Keratinocyte (primary cell): ENCODE results near the gene TOMM40. TPM values are rescaled to one million over a fixed set of nuclear protein-coding genes. Genes with fewer than 3 reads are reported as not detected.
A peak's percentile ranks its signal among the peaks of the same experiment; 100 is the strongest.

Source experiments
- DNase-seq: peaks from one replicate; pipeline ENCODE4 v3.0.0-alpha.2; 2011; ENCODE audit warnings: low read depth, missing footprints, low spot score
- FAIRE-seq: peaks from 2 replicates; lab custom pipeline; 2011; peaks lifted over from hg19 to GRCh38; lab: Jason Lieb, UNC
- H2AFZ ChIP-seq: 2 replicates; pipeline ENCODE4 v1.6.0; 2012; ENCODE audit warnings: low read length, control low read depth, inconsistent platforms; ENCODE audit not compliant: control insufficient read depth
- H3K27ac ChIP-seq: 2 replicates; pipeline ENCODE4 v1.5.1; 2011; ENCODE audit warnings: low read length; ENCODE audit not compliant: control insufficient read depth, insufficient read depth
- H3K27me3 ChIP-seq: 3 replicates; pipeline ENCODE4 v1.6.0; 2011; ENCODE audit warnings: low read length; ENCODE audit not compliant: control insufficient read depth, insufficient read depth; ENCODE audit errors: extremely low read depth
- H3K36me3 ChIP-seq, 2 experiments: 2 replicates in 1 of 2; 3 replicates in 1 of 2; pipeline ENCODE4 v1.5.1; 2011; ENCODE audit warnings: low read length in 2 of 2, mild to moderate bottlenecking in 1 of 2; ENCODE audit not compliant: control insufficient read depth in 2 of 2, insufficient read depth in 2 of 2; ENCODE audit errors: extremely low read depth in 1 of 2
- H3K4me1 ChIP-seq: 3 replicates; pipeline ENCODE4 v1.5.1; 2011; ENCODE audit warnings: low read length; ENCODE audit not compliant: control insufficient read depth, insufficient read depth; ENCODE audit errors: extremely low read depth
- H3K4me2 ChIP-seq: 3 replicates; pipeline ENCODE4 v1.6.0; 2011; ENCODE audit warnings: low read depth, low read length; ENCODE audit not compliant: control insufficient read depth, insufficient read depth; ENCODE audit errors: extremely low read depth
- H3K4me3 ChIP-seq, 3 experiments: fragments of 200-600 bp in 1 of 3; sonication (generic) in 1 of 3; 2 replicates in 2 of 3; 3 replicates in 1 of 3; pipeline ENCODE4 v1.5.1; 2011 to 2016; ENCODE audit warnings: low read length in 3 of 3, mild to moderate bottlenecking in 3 of 3, control low read depth in 2 of 3, inconsistent platforms in 1 of 3, low read depth in 1 of 3, mixed read lengths in 1 of 3, mixed run types in 1 of 3, moderate library complexity in 1 of 3; ENCODE audit not compliant: control insufficient read depth in 2 of 3, insufficient read depth in 2 of 3; ENCODE audit errors: extremely low read depth in 1 of 3
- H3K79me2 ChIP-seq: 2 replicates; pipeline ENCODE4 v1.6.0; 2012; ENCODE audit warnings: low read length; ENCODE audit not compliant: control insufficient read depth, insufficient read depth
- H3K9ac ChIP-seq: 3 replicates; pipeline ENCODE4 v1.6.0; 2011; ENCODE audit warnings: low read length; ENCODE audit not compliant: control insufficient read depth, insufficient read depth; ENCODE audit errors: extremely low read depth
- H3K9me1 ChIP-seq: 3 replicates; pipeline ENCODE4 v1.6.0; 2011; ENCODE audit warnings: low read length; ENCODE audit not compliant: control insufficient read depth, insufficient read depth; ENCODE audit errors: extremely low read depth
- H3K9me3 ChIP-seq: 2 replicates; pipeline ENCODE4 v1.5.1; 2012; ENCODE audit warnings: low read depth, low read length; ENCODE audit not compliant: control insufficient read depth
- H4K20me1 ChIP-seq: 3 replicates; pipeline ENCODE4 v1.6.0; 2011; ENCODE audit warnings: low read length; ENCODE audit not compliant: control insufficient read depth, insufficient read depth; ENCODE audit errors: extremely low read depth
- EZH2 ChIP-seq: IDR thresholded peaks from one replicate; pipeline ENCODE4 v1.6.1; 2012; ENCODE audit warnings: inconsistent platforms, mild to moderate bottlenecking, low read length, moderate library complexity
- dilution Hi-C: fragments of 300-500 bp; cut with MboI; formaldehyde crosslinking; loops from one replicate; pipeline ENCODE4 v1.7.0; 2020; ENCODE audit warnings: low sequenced_read_pairs; ENCODE audit not compliant: extremely low pct_ligation_motif_present
- polyA plus RNA-seq, 5 experiments: library from polyadenylated mRNA; depleted of rRNA in 3 of 5; stranded (reverse) in 3 of 5; stranded (forward) in 1 of 5; unstranded in 1 of 5; fragments of >200 nt; gene quantifications; 1 replicate in 1 of 5; 2 replicates in 3 of 5; 3 replicates in 1 of 5; pipeline versions ENCODE4 v1.2.1 to v1.2.3, GENCODE V29; 2011 to 2012; ENCODE audit warnings: missing spikeins in 2 of 5, low read depth in 1 of 5, low replicate concordance in 1 of 5
- TF ChIP-seq, protein P1 (sequence below), 3 experiments: IDR thresholded peaks in 1 of 3; conservative IDR thresholded peaks in 1 of 3; optimal IDR thresholded peaks in 1 of 3; 2 replicates in 2 of 3; 3 replicates in 1 of 3; pipeline versions ENCODE3 to v1.5.1; 2011; ENCODE audit warnings: low read length in 3 of 3, mild to moderate bottlenecking in 3 of 3, moderate library complexity in 2 of 3, control low read depth in 1 of 3, inconsistent platforms in 1 of 3; ENCODE audit not compliant: insufficient read depth in 2 of 3; ENCODE audit errors: extremely low read depth in 1 of 3

The TOMM40 gene
- polyA plus RNA-seq, 1 donor (not counting 4 experiments of a cell fraction or from before 2014, with no cell fraction given) = 46.9 TPM

DNA sequence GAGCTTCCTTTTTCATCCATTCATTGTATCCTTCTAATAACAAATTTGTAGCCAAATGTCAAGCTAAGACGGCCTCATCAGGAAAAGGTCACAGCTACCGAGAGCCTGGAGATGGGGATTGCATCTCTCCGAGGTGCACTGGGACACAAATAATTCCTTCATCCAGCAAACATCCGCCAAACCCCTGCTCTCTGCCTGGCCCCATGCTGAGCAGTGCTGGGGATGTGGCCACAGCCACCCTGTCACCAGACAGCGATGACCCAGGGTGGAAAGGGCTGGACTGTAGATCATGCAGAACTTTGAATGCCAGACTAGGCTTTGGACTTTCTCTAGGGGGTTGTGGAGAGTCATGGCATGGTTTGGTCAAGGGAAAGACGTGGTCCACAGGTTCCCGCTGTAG, 1.9 kb downstream of the TOMM40 start:
- DNase-seq = no peak
- no peaks in the 10 kb centered on the region for H3K9me1 ChIP-seq
- H2AFZ ChIP-seq = no peak overlapping the region
- peaks cover 10% of the 10 kb centered on the region for H4K20me1 ChIP-seq
- no peaks in the 10 kb centered on the region for H3K27me3 ChIP-seq
- H3K9me3 ChIP-seq = no peaks in the 10 kb centered on the region
- no peak for FAIRE-seq
- H3K4me3 ChIP-seq = no peak overlapping the region
- TF ChIP-seq, protein P1, sequence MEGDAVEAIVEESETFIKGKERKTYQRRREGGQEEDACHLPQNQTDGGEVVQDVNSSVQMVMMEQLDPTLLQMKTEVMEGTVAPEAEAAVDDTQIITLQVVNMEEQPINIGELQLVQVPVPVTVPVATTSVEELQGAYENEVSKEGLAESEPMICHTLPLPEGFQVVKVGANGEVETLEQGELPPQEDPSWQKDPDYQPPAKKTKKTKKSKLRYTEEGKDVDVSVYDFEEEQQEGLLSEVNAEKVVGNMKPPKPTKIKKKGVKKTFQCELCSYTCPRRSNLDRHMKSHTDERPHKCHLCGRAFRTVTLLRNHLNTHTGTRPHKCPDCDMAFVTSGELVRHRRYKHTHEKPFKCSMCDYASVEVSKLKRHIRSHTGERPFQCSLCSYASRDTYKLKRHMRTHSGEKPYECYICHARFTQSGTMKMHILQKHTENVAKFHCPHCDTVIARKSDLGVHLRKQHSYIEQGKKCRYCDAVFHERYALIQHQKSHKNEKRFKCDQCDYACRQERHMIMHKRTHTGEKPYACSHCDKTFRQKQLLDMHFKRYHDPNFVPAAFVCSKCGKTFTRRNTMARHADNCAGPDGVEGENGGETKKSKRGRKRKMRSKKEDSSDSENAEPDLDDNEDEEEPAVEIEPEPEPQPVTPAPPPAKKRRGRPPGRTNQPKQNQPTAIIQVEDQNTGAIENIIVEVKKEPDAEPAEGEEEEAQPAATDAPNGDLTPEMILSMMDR (optimal IDR thresholded peaks at IDR 0.05 in 1 of 3, IDR thresholded peaks at IDR 0.05 in 1 of 3, conservative IDR thresholded peaks at IDR 0.05 in 1 of 3; ENCODE audit: extremely low read depth in 1 of 3, insufficient read depth in 2 of 3, low read length in 3 of 3) = no peak
- TF ChIP-seq EZH2 = no peak
- H3K79me2 ChIP-seq = peaks cover 54% of the 10 kb centered on the region
- H3K4me1 ChIP-seq = peaks cover 17% of the 10 kb centered on the region
- no peak overlapping the region for H3K27ac ChIP-seq
- dilution Hi-C loops = no loop called here
- peaks cover 31 to 52% of the 10 kb centered on the region in 2 experiments for H3K36me3 ChIP-seq
- no peak overlapping the region for H3K9ac ChIP-seq
- peak overlapping the region; percentile 87 for H3K4me2 ChIP-seq

DNA sequence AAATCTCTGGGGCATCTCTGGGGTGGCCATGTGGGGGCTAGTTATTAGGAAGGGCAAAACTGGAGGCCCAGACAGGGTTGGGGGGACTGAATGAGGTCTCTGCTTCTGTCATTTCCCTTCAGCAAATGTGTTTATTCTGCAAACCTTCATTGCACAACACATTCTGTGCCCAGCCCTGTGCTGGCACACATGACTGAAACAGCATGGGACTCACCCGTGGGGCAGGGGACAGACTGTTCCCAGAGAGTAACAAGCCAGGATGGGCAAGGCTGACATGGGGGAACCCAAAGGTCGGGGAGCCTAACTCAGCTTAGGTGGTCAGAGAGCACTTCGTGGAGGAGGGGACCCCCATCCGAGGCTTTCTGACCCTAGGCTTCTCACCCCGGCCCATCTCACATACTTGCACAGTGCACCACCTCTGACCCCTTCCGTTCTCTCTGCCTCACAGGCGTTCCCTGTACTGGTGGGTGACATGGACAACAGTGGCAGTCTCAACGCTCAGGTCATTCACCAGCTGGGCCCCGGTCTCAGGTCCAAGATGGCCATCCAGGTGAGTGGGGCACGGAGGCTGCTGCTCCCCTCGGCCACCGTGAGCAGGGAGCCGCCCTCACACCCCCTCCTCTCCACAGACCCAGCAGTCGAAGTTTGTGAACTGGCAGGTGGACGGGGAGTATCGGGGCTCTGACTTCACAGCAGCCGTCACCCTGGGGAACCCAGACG, 2.4 kb downstream of the TOMM40 start:
- Histone ChIP-seq H3K36me3 (peaks cover 33 to 58% of the 10 kb centered on the region in 2 experiments), H3K27ac (no peak overlapping the region), H3K79me2 (peaks cover 56% of the 10 kb centered on the region), H3K9me1 (no peaks in the 10 kb centered on the region), H3K27me3 (no peaks in the 10 kb centered on the region), H3K9ac (no peak overlapping the region), H3K4me3 (no peak overlapping the region), H3K9me3 (no peaks in the 10 kb centered on the region), H3K4me2 (no peak overlapping the region), H2AFZ (no peak overlapping the region), H3K4me1 (peaks cover 17% of the 10 kb centered on the region), H4K20me1 (peaks cover 10% of the 10 kb centered on the region)
- DNase-seq (no peak), FAIRE-seq (no peak)
- dilution Hi-C loops = no loop called here
- TF ChIP-seq, protein P1 (optimal IDR thresholded peaks at IDR 0.05 in 1 of 3, IDR thresholded peaks at IDR 0.05 in 1 of 3, conservative IDR thresholded peaks at IDR 0.05 in 1 of 3; ENCODE audit: extremely low read depth in 1 of 3, insufficient read depth in 2 of 3, low read length in 3 of 3) = no peak
- TF ChIP-seq EZH2 = no peak
